WERI-Rb-1 (cell line): ENCODE measurements around the gene GSX2.

Source experiments
- DNase-seq: peaks from one replicate; pipeline ENCODE4 v3.0.0-alpha.2; 2020
- H3K27ac ChIP-seq: fragments of 250-450 bp; sonication (Bioruptor Pico); 2 replicates; pipeline ENCODE4 v1.5.1; 2020; ENCODE audit warnings: mild to moderate bottlenecking, moderate library complexity
- H3K27me3 ChIP-seq: fragments of 250-450 bp; sonication (Bioruptor Pico); 2 replicates; pipeline ENCODE4 v1.5.1; 2021; ENCODE audit warnings: mild to moderate bottlenecking, low read depth, moderate library complexity; ENCODE audit not compliant: insufficient read depth, severe bottlenecking
- H3K36me3 ChIP-seq: fragments of 250-450 bp; sonication (Bioruptor Pico); 2 replicates; pipeline ENCODE4 v1.5.1; 2020; ENCODE audit warnings: mild to moderate bottlenecking, moderate library complexity
- H3K4me3 ChIP-seq: 2 replicates; pipeline ENCODE4 v1.5.1; 2011; ENCODE audit warnings: low read depth, mild to moderate bottlenecking, control low read depth, low read length
- H3K9me3 ChIP-seq: fragments of 250-450 bp; sonication (Bioruptor Pico); 2 replicates; pipeline ENCODE4 v1.5.1; 2021; ENCODE audit warnings: mild to moderate bottlenecking, moderate library complexity; ENCODE audit not compliant: severe bottlenecking
- TF ChIP-seq, protein P1 (sequence below): IDR thresholded peaks from 2 replicates; pipeline ENCODE4 v1.5.1; 2011; ENCODE audit warnings: low read depth, mild to moderate bottlenecking, control low read depth, inconsistent platforms, low read length

The GSX2 gene

GRCh38 chr4:54092405-54093323, 7.3 kb upstream of the GSX2 start:
- Histone ChIP-seq H3K27me3 (peaks cover 82% of the 10 kb centered on the region), H3K9me3 (no peaks in the 10 kb centered on the region), H3K4me3 (peak overlapping the region; percentile 57), H3K36me3 (no peaks in the 10 kb centered on the region), H3K27ac (no peak overlapping the region)
- TF ChIP-seq, protein P1, sequence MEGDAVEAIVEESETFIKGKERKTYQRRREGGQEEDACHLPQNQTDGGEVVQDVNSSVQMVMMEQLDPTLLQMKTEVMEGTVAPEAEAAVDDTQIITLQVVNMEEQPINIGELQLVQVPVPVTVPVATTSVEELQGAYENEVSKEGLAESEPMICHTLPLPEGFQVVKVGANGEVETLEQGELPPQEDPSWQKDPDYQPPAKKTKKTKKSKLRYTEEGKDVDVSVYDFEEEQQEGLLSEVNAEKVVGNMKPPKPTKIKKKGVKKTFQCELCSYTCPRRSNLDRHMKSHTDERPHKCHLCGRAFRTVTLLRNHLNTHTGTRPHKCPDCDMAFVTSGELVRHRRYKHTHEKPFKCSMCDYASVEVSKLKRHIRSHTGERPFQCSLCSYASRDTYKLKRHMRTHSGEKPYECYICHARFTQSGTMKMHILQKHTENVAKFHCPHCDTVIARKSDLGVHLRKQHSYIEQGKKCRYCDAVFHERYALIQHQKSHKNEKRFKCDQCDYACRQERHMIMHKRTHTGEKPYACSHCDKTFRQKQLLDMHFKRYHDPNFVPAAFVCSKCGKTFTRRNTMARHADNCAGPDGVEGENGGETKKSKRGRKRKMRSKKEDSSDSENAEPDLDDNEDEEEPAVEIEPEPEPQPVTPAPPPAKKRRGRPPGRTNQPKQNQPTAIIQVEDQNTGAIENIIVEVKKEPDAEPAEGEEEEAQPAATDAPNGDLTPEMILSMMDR: no peak
- DNase-seq: no peak

- H3K27me3 ChIP-seq: peaks cover 85% of the 10 kb centered on the region
- H3K27ac ChIP-seq: no peak overlapping the region
- H3K4me3 ChIP-seq: no peak overlapping the region
- DNase-seq: no peak
- TF ChIP-seq, protein P1: no peak
- no peaks in the 10 kb centered on the region for H3K36me3 ChIP-seq
- H3K9me3 ChIP-seq: no peaks in the 10 kb centered on the region
Measured at GRCh38 chr4:54093324-54094240, 6.4 kb upstream of the GSX2 start.

DNA sequence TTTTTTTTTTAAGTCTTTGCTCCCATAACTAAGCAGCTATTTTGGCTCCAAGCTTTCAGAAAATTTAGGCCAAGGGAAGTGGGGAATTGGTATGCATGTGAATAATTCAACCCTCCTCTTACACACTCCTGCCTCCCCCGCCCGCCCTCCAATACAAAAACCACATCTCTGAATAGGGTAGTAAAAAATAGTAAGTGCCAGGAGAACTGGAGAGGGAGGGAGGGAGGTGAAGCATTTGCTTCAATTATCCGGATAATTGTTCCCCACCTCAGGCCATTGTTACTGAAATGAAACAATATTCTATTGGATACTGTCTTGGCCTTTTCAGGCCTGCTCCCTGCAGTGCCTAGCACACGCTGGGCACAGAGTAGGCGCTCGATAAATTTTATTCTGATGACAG, 5.5 kb upstream of the GSX2 start:
- Histone ChIP-seq H3K9me3 (no peaks in the 10 kb centered on the region), H3K4me3 (no peak overlapping the region), H3K36me3 (no peaks in the 10 kb centered on the region), H3K27ac (no peak overlapping the region), H3K27me3 (peaks cover 91% of the 10 kb centered on the region)
- TF ChIP-seq, protein P1: no peak
- DNase-seq: no peak

GRCh38 chr4:54095110-54095825, 4.7 kb upstream of the GSX2 start:
- no peak overlapping the region for H3K4me3 ChIP-seq
- TF ChIP-seq, protein P1: no peak
- no peak overlapping the region for H3K27ac ChIP-seq
- DNase-seq: no peak
- H3K27me3 ChIP-seq: peaks cover 99% of the 10 kb centered on the region
- H3K36me3 ChIP-seq: no peaks in the 10 kb centered on the region
- no peaks in the 10 kb centered on the region for H3K9me3 ChIP-seq

DNA sequence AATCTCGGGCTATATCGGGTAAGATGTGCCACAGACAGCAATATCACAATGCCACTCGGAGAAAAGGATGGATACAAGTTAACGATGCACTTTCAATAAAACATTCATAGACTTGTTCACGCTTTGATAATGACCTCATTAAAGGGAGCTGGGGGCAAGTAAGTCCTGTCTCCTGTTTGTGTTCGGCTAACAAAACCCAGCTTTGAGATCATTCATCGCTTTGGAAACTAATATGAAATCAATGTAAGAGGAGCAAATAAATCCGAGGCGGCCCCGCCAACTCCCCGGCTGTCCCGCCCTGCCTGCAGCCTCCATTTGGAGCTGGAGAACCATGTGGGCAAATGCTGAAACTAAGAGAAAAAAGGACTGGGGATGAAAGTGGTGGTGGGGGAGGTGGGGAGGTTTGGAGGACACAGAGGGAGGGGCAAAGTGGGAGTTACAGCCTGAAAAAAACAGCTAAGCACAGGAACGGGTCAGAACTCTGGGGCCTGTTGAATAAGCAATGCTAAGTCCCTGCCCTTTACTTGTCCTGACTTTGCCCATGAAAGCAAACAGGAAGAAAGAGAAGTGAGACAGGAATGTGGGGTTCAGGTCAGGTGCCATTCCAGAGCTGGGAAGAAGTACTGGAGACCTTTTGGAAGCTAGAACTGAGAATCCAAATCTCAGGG, 3.5 kb upstream of the GSX2 start:
- H3K4me3 ChIP-seq: no peak overlapping the region
- no peaks in the 10 kb centered on the region for H3K9me3 ChIP-seq
- H3K36me3 ChIP-seq: no peaks in the 10 kb centered on the region
- H3K27ac ChIP-seq: no peak overlapping the region
- no peak for DNase-seq
- H3K27me3 ChIP-seq: peaks cover 99% of the 10 kb centered on the region
- TF ChIP-seq, protein P1: no peak
